Esophagus muscularis mucosa (tissue), 4 donors: Measurements from ENCODE around the gene OBSCN. TPM values are rescaled to one million over a fixed set of nuclear protein-coding genes. Genes with fewer than 3 reads are reported as not detected.

Experiments
- DNase-seq: peaks from one replicate; pipeline ENCODE4 v3.0.0-alpha.2; 2017; ENCODE audit errors: extremely low spot score
- H3K27ac ChIP-seq, 4 donors: fragments of 200-600 bp; sonication (generic); replicated peaks in 1 of 4; 1 replicate in 3 of 4; 2 replicates in 1 of 4; pipeline ENCODE4 v1.5.1; 2016 to 2019; ENCODE audit warnings: mild to moderate bottlenecking in 1 of 4
- H3K27me3 ChIP-seq, 4 donors: fragments of 200-600 bp; sonication (generic); one replicate each; pipeline versions ENCODE4 v1.5.1 to v1.6.0; 2016 to 2019
- H3K36me3 ChIP-seq, 4 donors: fragments of 200-600 bp; sonication (generic); one replicate each; pipeline ENCODE4 v1.5.1; 2016 to 2019
- H3K4me1 ChIP-seq, 4 donors: fragments of 200-600 bp; sonication (generic); one replicate each; pipeline ENCODE4 v1.5.1; 2016 to 2019
- H3K4me3 ChIP-seq, 4 donors: fragments of 200-600 bp; sonication (generic); 1 replicate in 2 of 4; 2 replicates in 2 of 4; pipeline ENCODE4 v1.5.1; 2016 to 2019; ENCODE audit warnings: mild to moderate bottlenecking in 4 of 4, moderate library complexity in 1 of 4
- H3K9me3 ChIP-seq, 4 donors: fragments of 200-600 bp; sonication (generic); 1 replicate in 3 of 4; 2 replicates in 1 of 4; pipeline ENCODE4 v1.5.1; 2016 to 2019
- CTCF ChIP-seq, 3 experiments: fragments of 200-600 bp in 2 of 3; fragments of 450-650 bp in 1 of 3; sonication (generic) in 2 of 3; IDR thresholded peaks; one replicate each; pipeline ENCODE4 v1.5.1; 2017 to 2019; ENCODE audit warnings: antibody characterized with exemption in 3 of 3, mild to moderate bottlenecking in 2 of 3, moderate library complexity in 1 of 3
- EP300 ChIP-seq: sonication (generic); formaldehyde crosslinking; IDR thresholded peaks from one replicate; pipeline ENCODE4 v1.6.1; 2017; ENCODE audit warnings: antibody characterized with exemption
- POLR2A ChIP-seq: fragments of 450-650 bp; IDR thresholded peaks from one replicate; pipeline ENCODE4 v1.6.1; 2017; ENCODE audit warnings: antibody characterized with exemption, moderate library complexity, mild to moderate bottlenecking, low read depth
- POLR2AphosphoS5 ChIP-seq, 2 donors: sonication (generic); formaldehyde crosslinking; IDR thresholded peaks; one replicate each; pipeline ENCODE4 v1.6.1; 2017; ENCODE audit warnings: antibody characterized with exemption in 2 of 2
- WGBS: methylation state at CpG from one replicate; pipeline ENCODE4 v1.1.5; 2018; 5-methylcytosine and 5-hydroxymethylcytosine counted together
- intact Hi-C: fragments of 100-400 bp; cut with DNase I; formaldehyde crosslinking; loops from one replicate; pipeline ENCODE4 v1.15.1; 2023
- total RNA-seq, 4 donors: library from RNA; depleted of rRNA; stranded (reverse); fragments of >200 nt; gene quantifications; one replicate each; pipeline versions ENCODE4 v1.1.0 to v1.2.1, GENCODE V29; 2016

The OBSCN gene
- total RNA-seq, 4 donors from 2014 or later: 12.6 to 31.4 (median 17.8) TPM

GRCh38 chr1:228258486-228258885 is 50.6 kb downstream of the OBSCN start:
- Histone ChIP-seq H3K36me3 (peaks cover 0 to 48% (median 0%) of the 10 kb centered on the region in 4 donors), H3K27ac (no peak overlapping the region)
- intact Hi-C loops: no loop called here

GRCh38 chr1:228259368-228259894 is 51.6 kb downstream of the OBSCN start:
- WGBS: 100% methylated on average over 6 of the region's 9 CpGs
- no peak for TF ChIP-seq POLR2AphosphoS5 (IDR thresholded peaks at IDR 0.05)
- TF ChIP-seq CTCF (IDR thresholded peaks at IDR 0.05): no peak
- no peak for TF ChIP-seq EP300
- no peak for TF ChIP-seq POLR2A
- Histone ChIP-seq H3K27ac (no peak overlapping the region), H3K27me3 (no peaks in the 10 kb centered on the region), H3K4me1 (no peaks in the 10 kb centered on the region), H3K9me3 (no peaks in the 10 kb centered on the region), H3K36me3 (peaks cover 0 to 57% (median 4%) of the 10 kb centered on the region in 4 donors), H3K4me3 (no peak overlapping the region)
- DNase-seq: peak; percentile 60
- intact Hi-C loops: no loop called here

More at GRCh38 chr1:228258486-228258885, 50.6 kb downstream of the OBSCN start:
- WGBS: 96% methylated on average over 1 of the region's 1 CpG
- TF ChIP-seq CTCF (IDR thresholded peaks at IDR 0.05) (no peak), EP300 (no peak), POLR2AphosphoS5 (IDR thresholded peaks at IDR 0.05) (no peak), POLR2A (no peak)
- no peaks in the 10 kb centered on the region for H3K4me1 ChIP-seq
- no peaks in the 10 kb centered on the region for H3K27me3 ChIP-seq
- H3K4me3 ChIP-seq: no peak overlapping the region
- no peaks in the 10 kb centered on the region for H3K9me3 ChIP-seq
- DNase-seq: no peak

GRCh38 chr1:228259951-228260350 is 52.1 kb downstream of the OBSCN start:
- TF ChIP-seq POLR2AphosphoS5 (IDR thresholded peaks at IDR 0.05): no peak
- no peaks in the 10 kb centered on the region for H3K27me3 ChIP-seq
- no peak overlapping the region for H3K27ac ChIP-seq
- no peaks in the 10 kb centered on the region for H3K4me1 ChIP-seq
- H3K4me3 ChIP-seq: no peak overlapping the region
- WGBS: 65% methylated on average over 3 of the region's 3 CpGs
- H3K36me3 ChIP-seq: peaks cover 0 to 62% (median 6%) of the 10 kb centered on the region in 4 donors
- intact Hi-C loops: no loop called here
- no peaks in the 10 kb centered on the region for H3K9me3 ChIP-seq
- no peak for DNase-seq

GRCh38 chr1:228261706-228262105 is 53.9 kb downstream of the OBSCN start:
- Histone ChIP-seq H3K27me3 (no peaks in the 10 kb centered on the region), H3K27ac (no peak overlapping the region), H3K9me3 (no peaks in the 10 kb centered on the region), H3K4me1 (no peaks in the 10 kb centered on the region), H3K4me3 (no peak overlapping the region), H3K36me3 (peaks cover 0 to 56% (median 6%) of the 10 kb centered on the region in 4 donors)
- TF ChIP-seq EP300 (no peak), POLR2A (no peak), POLR2AphosphoS5 (IDR thresholded peaks at IDR 0.05) (no peak), CTCF (IDR thresholded peaks at IDR 0.05) (no peak)
- intact Hi-C loops: no loop called here
- DNase-seq: no peak
- 38% methylated on average over 1 of the region's 1 CpG for WGBS

DNA sequence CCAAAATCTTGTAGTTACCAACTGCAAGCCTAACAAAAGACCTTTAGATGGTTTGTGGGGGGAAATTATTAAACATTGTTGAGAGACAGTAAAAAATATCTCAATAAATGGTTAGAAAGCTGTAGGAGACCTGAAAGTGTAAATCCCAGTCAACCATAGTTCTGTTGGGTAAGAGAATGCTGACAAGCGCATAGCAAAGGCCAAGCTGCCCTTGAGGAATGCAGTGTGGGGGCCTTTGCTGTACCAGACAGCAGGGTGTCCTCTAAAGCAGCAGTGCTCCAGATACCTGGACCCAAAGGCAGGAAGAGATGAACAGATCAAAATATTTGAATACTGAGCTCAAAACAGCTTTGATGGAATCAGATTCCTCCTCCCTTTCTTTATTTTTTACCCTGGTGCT is 54.6 kb downstream of the OBSCN start:
- TF ChIP-seq CTCF (IDR thresholded peaks at IDR 0.05) (no peak), POLR2A (no peak), POLR2AphosphoS5 (IDR thresholded peaks at IDR 0.05) (no peak), EP300 (no peak)
- Histone ChIP-seq H3K36me3 (peaks cover 0 to 56% (median 11%) of the 10 kb centered on the region in 4 donors), H3K4me1 (peaks cover 0 to 1% (median 0%) of the 10 kb centered on the region in 4 donors), H3K4me3 (no peak overlapping the region), H3K9me3 (no peaks in the 10 kb centered on the region), H3K27ac (no peak overlapping the region), H3K27me3 (no peaks in the 10 kb centered on the region)
- intact Hi-C loops: no loop called here
- 94% methylated on average over 1 of the region's 1 CpG for whole genome bisulfite sequencing
- no peak for DNase-seq
